ENCODE data around the gene FNIP2.
A peak's percentile ranks its signal among the peaks of the same experiment; 100 is the strongest.
"Not testable (repeated sequence)": the region's sequence is repeated elsewhere in the genome, so short reads cannot be mapped to it uniquely, and the experiment has no call there.

The FNIP2 gene

DNA sequence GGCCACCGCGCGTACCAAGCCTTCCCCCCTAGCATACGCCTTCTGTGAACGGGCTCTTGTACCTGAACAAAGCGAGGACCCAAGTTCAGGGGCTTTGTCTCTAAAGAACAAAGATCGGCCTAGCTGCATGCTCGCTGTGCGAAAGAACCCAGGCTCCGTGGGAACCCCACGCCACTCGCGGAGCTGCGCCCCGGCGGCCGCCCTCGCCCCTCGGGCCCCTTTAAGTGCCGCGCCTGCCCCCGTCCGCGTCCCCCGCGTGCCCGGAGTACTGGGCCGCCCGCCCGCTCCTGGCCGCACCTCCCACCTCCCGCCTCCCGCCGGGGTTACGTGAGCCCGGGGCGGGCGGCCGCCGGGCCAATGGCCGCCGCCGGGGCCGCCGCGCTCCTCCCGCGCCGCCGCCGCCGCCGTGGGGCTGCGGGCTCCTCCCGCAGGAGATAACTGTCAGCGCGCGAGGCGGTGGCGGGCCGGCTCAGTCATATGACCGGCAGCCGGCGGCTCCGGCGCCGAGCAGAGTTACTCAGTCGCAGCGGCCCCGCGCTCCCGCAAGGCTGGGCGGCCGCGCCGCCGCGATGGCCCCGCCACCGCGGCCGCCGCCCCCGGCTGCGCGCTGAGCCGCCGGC lies at the start of gene FNIP2:
FNIP2 (plus strand) TSS at position 472 of the 620 bp plus-strand sequence. CDS start 187 bp downstream, outside the sequence.
- peak; percentile 62 for DNase-seq (ENCODE audit: low read depth)

DNA sequence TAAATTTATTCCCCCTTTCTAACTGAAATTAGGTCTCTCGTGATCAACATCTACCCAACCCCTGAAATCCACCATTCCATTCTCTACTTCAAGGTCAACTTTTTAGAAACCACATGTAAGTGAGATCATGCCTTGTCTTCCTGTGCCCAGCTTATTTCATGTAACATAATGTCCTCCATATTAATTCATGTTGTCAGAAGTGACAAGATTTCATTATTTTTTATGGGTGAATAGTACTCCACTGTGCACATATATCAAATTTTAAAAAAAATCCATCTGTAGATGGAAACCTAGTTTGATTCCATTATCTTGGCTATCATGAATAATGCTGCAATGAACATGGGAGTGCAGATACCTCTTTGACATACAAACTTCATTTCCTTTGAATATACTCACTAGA lies 47.1 kb upstream of the FNIP2 start:
- no peak for DNase-seq (ENCODE audit: low read depth)

DNA sequence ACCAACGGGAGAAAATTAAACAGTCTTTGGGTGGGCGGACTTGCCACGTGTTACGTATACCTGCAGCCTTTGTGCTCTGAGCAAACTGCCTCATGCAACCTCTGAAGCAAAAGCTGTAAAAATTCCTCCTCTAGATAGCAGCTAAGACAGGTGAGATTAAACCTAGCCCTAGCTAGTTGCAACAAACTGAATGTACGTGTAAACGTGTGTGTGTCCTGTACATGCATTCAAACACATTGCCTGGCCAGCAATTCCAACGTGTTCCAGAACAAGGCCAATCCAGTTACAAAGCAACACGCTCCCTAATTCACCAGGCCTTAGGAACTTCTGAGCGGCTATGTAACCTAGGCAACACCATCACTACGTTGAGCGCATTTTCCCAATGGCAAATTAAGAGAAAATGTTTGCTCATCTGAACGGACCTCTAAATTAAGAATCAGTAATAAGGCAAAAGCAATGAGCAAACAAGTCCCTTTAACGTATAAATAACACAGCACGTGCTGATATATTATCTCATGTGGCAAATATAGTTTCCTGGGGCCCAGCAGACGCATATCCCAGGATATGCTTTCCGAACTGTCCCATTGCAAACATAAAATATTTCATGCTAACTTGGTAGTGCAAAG lies 46.4 kb upstream of the FNIP2 start:
- no peak for DNase-seq (ENCODE audit: low read depth)

DNA sequence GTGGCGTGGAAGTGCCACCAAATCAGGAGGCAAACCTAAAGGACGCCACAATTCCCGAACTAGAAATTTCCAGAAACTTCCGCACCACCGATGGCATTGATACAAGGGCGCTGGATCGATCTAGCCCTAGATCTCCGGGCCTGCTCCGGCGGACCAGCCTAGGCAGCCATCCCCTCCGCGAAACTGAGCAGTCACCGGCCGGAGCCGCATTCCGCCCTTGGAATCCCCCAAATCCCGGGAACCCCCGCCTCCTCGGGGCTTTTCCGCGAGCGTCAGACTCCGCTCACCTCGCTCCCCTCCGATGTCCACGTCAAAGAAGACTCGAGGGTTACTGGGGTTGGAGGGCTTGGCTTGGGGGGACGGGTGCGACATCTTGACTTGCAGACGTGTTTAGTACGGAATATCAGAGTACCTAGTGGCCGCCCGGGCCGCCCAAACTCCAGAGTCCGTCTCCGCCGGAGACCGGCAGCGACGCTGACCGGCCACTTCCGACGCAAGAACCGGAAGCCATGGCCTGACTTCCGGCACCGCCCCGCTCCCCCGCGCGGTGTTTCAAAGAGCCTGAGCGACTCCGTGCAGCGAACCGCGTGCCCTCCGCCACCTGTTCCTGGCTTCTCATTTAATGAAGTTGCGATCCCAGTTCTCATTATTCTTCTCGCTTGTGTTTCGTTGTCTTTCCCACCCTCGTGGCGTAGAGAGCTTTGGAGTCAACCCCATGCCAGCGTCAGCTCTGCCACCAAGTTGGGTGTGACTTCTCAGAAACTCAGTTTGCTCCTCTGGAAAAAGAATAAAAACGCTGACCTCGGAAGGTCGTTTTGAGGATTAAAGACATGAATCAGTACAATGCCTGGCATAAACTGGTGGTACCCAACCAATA lies 45.7 kb upstream of the FNIP2 start, which contains the start of gene PPID:
PPID (minus strand) TSS at position 480 of the 877 bp plus-strand sequence; CDS start at position 372, 108 bp downstream.
- DNase-seq (ENCODE audit: low read depth) = peak; percentile 83

DNA sequence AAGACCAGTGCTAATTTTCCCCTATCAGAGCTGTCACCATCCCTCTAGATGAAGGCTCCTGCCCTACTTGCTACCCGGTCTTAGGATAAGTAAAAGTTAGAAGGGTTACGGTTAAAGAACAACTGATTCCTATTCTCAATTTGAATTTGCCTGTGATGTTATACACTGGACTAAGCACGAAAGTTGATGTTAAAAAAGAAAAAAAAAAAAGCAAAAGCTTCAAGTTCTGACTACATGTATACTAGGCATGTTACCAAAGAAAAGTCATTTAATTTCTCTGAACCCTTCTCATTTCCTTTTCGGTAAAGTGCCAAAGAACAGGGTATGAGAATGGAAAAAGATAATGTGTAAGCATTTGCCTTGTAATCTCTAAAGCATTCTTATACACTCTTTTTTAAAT lies 44.2 kb upstream of the FNIP2 start:
- DNase-seq (ENCODE audit: low read depth) = no peak

DNA sequence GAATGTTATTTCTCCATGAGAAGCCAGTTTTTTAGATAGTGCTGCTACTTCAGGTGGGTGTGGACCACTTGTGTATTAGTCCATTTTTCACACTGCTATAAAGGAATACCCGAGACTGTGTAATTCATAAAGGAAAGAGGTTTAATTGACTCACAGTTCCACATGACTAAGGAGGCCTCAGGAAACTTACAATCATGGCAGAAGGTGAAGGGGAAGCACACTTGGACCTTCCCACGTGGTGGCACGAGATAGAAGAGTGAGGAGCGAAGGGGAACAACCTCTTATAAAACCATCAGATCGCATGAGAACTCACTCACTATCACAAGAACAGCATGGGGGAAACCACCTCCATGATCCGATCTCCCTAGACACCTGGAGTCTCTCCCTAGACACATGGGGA lies 42.2 kb upstream of the FNIP2 start:
- DNase-seq (ENCODE audit: low read depth) = no peak

DNA sequence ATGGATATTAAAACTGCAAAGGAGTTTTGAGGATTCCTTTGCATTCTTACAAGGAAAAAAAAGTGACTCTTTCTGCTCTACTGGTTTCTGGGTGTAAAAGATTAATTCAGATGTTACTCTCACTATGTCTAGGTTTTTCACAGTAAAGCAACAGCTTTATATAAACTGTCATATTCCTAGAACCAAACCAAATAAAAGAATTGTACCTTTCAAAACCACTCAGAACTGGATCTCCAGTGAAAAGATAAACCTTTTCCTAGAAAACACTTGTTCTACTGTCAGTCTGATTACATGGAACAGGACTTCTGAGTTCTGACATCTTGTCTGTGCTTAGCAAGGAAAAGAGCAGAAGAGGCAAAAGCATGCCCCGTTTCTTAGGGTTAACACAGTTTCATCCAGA lies 40.6 kb upstream of the FNIP2 start:
- no peak for DNase-seq (ENCODE audit: low read depth)

DNA sequence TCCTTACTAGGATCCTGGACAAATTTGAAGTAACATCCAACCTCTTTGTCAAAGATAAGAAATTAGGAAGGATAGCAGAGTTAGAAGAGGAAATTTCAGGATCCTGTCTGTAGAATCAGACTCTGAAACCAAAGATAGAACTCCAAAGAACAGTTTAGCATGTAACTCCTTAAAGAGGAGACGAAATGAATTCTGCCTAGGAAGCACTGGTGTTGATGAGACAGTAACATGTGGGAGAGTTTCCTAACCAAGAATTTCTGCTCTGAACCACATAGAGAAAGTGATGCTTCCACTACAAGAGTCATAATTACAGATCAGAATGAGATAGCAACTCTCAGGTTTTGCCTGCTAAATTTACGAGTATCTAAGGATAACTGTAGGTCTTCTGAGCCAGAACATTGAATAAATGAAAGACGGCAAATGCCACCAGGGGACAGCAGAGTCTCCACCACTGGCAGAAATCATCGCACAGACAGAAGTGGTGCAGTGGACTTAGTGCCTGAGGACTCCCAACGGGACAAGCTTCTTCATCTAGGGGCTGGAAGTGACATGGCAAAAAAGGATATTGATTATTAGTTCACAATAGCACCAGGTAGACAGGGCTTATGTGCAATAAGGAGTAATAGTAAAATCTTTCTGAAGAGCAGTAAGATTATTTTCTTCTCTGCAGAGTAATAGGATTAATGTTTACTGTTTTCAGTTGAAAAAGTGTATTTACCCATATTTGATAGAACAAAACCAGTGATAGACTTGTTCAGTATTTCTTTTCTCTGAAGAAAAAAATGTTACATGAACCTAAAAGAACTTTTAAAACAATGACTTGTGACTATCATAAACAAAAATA lies 38.9 kb upstream of the FNIP2 start:
- peak; percentile 41 for DNase-seq (ENCODE audit: low read depth)

DNA sequence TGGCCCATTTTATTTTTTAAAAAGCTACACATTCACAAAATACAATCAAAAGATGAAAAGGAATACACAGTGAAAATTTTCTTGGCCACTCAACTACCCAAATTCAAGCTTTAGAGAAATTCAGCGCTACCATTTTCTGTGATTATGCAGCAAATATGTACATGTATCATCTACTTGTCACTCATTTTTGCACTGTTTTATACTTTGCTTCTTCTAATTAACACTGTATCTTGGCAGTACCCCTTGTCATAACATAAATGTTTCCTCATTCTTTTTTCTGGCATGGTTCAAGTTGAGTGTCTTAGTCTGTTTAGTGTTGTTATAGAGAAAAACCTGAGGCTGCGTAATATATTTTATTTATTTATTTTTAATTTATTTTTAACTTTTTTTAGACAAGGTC lies 30.0 kb upstream of the FNIP2 start:
- no peak for DNase-seq (ENCODE audit: low read depth)

DNA sequence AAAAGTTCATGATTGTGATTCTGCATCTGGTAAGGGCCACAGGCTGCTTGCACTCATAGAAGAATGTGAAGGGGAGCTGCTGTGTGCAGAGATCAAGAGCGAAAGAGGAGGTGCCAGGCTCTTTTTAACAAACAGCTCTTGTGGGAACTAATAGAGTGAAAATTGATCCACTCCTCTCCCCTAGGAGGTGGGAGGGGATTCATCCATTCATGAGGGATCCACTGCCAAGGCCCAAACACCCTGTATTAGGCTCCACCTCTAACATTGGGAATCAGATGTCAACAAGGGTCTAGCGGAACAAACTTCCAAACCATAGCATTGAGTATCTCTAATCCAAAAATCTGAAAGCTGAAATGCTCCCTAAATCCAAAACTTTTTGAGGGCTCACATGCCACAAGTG lies 29.2 kb upstream of the FNIP2 start:
- no peak for DNase-seq (ENCODE audit: low read depth)

DNA sequence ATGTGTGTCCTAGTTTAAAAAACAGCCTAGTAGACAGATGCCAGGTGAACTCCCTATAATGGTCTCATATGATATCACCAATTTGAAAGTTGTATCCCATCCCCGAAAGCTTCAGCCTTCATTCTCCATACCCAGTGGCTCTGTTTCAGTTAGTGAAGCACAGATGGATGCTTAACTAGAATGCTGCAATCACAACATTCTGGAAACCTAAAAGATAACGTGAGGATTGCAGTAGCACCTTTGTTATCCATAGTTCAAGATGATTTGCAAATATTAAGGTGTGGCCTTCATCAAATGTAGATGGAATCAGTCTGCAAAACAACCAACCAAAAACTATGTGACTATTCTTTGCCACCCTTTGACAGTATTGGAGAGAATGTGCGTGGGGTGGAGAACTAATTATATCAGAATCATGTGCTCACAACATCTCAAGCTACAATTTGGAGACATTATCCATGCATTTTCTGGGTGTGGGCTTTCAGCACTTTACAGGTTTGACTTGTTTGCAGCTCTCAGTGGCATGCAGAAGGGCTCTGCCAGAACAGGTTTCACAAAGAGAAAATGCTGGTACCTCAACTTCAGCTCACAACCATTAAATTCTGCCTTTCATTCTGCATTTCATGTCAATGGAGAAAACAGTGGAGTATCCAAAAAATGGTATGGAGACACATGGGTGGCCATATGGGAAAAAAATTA lies 27.4 kb upstream of the FNIP2 start:
- DNase-seq (ENCODE audit: low read depth) = no peak

DNA sequence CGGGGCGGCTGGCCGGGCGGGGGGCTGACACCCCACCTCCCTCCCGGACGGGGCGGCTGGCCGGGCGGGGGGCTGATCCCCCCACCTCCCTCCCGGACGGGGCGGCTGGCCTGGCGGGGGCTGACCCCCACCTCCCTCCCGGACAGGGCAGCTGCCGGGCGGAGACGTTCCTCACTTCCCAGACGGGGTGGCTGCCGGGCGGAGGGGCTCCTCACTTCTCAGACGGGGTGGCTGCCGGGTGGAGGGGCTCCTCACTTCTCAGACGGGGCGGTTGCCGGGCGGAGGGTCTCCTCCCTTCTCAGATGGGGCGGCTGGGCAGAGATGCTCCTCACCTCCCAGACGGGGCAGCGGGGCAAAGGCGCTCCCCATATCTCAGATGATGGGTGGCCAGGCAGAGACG lies 22.3 kb upstream of the FNIP2 start:
- DNase-seq (ENCODE audit: low read depth) = not testable (repeated sequence)

DNA sequence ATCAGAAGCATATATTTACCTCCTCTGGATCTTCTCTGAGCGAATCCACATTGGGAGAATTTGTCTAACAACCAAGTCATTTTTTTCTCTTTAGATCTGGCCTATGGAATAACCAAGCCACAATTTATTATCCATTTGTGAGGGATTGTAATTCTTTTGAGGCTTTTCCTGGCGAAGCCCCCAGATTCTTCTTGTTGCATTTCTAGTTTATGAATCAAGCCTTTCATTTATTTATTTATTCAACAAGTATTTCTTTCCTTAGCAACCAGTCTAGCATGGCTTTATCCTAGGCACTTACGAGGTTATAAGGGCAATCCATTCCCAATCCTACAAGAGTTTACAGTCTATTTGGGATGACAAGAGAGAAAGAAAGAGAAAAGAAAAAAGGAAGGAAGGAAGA lies 18.4 kb upstream of the FNIP2 start:
- no peak for DNase-seq (ENCODE audit: low read depth)

DNA sequence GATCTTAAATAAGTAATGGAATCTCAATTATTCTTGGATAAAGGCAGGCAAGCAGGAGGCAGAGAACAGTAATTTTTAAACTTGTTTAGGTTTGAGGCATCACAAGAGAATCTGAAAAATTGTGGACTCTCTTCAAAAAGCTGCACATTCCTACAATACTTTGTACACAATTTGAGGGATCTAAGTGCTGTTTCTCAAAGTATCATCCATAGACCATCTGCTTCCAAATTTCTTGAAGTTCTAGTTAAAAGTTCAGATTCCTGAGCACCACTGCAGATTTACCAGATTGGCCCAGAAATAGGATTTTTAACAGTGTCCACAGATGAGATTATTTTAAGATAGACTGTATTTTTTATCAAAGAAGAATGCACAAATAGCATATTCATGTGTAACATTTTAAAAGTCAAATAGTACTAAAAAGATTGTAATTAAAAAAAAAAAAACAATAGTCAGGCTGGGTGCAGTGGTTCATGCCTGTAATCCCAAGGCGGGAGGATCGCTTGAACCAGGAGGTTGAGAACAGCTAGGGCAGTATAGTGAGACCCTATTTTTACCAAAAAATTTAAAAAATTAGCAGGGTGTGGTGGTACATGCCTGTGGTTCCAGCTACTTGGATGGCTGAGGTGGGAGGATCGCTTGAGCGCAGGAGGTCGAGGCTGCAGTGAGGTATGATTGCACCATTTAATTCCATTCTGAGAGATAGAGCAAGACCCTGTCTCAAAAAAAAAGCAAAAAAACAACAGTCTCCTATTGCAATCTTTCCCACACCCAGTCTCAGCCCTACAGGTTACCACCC lies 14.2 kb upstream of the FNIP2 start:
- no peak for DNase-seq (ENCODE audit: low read depth)

DNA sequence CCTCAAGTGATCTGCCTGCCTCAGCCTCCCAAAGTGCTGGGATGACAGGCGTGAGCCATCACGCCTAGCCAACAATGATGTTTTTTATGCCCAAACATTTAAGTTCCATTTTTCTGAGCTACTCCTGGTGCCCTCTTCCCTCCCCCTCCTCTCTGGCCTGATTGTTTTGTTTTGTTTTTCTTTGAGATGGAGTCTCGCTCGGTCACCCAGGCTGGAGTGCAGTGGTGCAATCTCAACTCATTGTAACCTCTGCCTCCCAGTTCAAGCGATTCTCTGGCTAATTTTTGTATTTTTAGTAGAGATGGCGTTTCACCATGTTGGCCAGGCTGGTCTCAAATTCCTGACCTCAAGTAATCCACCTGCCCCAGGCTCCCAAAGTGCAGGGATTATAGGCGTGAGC lies 13.0 kb upstream of the FNIP2 start:
- not testable (repeated sequence) for DNase-seq (ENCODE audit: low read depth)

DNA sequence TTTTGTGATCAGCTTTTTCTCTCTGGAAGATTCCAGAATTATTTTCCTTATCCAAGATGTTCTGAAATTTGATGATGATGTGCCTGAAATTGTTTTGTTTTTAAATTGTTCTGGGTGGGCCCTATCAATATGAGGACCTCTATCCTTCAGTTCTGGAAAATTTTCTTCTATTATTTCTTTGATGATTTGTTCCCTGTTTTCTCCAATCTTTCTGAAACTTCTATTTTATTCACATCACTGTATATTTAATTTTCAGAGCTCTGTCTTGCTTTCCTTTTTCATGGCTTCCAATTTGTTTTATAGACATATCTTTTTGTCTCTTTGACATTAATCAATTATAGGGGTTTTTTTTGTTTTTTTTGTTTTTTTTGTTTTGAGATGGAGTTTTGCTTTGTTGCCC lies 12.2 kb upstream of the FNIP2 start:
- no peak for DNase-seq (ENCODE audit: low read depth)

DNA sequence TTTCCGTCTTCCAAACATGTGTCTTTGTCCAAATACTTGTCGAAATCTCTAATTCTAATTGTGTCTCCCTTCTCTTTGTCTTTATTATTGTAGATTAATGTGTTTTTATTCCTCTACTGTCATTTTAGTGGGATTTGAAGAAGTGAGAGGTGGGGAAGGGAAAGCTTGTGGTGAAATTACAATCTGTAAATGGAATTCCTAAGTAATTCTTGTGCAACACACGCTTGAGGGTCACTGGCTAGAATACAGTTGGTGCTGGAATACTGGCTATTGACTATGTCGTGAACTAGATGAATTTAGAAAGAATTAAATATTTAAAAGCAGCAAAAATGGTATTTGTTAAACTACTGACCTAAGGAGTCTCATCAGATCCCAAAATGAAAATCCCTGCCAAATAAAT lies 10.7 kb upstream of the FNIP2 start:
- DNase-seq (ENCODE audit: low read depth) = no peak

DNA sequence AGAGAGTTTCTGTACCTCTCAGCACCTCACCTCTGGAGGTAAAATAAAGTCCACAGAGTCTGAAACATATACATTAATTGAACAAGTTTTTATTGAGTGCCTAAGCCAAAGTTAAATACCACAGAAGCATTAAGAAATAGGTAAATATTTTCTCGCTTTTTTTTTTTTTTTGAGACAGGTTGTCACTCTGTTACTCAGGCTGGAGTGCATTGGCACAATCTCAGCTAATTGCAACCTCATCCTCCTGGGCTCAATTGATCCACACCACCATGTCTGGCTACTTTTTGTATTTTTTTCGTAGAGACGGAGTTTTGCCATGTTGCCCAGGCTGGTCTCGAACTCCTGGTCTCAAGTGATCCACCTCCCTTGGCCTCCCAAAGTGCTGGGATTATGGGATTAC lies 10.1 kb upstream of the FNIP2 start:
- DNase-seq (ENCODE audit: low read depth) = no peak

DNA sequence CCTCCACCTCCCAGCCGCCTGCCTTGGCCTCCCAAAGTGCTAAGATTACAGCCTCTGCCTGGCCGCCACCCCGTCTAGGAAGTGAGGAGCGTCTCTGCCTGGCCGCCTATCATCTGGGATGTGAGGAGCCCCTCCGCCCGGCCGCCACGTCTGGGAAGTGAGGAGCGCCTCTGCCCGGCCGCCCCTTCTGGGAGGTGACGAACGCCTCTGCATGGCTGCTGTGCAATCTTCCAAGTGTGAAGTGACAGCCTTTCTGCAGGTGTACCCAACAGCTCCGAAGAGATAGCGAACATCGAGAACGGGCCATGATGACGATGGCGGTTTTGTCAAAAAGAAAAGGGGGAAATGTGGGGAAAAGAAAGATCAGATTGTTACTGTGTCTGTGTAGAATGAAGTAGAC lies 9.3 kb upstream of the FNIP2 start:
- DNase-seq (ENCODE audit: low read depth) = not testable (repeated sequence)

DNA sequence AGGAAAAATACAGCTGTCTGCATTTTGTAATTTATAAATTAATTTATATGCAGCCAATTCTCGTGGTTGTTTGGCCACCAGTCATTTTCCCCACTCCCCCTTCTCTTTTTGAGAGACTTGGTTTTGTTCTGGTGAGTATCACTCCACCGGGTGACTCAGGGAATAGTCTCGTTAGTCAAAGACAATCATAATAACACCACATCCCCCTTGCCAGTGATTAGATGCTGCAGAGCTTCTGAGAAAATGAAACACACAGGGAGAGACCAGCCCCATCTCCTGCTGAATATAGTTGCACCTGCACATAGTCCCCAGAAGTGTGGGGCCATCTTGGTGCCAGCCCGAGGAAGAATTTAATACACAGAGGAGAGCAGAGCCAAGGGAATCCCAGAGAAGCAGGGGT lies 8.0 kb upstream of the FNIP2 start:
- DNase-seq (ENCODE audit: low read depth) = no peak

DNA sequence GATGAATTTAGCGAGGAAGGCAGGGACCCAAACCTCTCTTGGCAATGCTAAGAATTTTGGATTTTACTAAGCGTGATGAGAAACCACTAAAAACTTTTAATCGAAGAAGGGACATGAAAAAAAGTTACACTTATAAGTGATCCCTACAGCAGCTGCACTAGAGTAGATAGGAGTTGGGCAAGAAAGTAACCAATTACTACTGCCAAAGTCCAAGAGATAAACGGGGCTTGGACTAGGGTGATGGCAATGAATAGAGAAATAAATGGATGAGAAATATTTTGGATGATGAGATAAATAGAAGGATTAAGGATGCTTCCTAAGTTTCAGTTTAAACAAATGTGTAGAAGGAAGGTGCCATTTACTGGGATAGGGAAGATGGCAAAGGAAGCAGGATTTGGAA lies 6.3 kb upstream of the FNIP2 start:
- DNase-seq (ENCODE audit: low read depth) = no peak

All from activated T-cell treated with anti-CD3 and anti-CD28 coated beads for 48 hours (primary cell).